H1 (cell line): ENCODE measurements around the gene FBN2. TPM values are rescaled to one million over a fixed set of nuclear protein-coding genes. Genes with fewer than 3 reads are reported as not detected.

Experiments
- CTCF ChIA-PET: fragments of 300-600 bp; sonication (Branson Sonifier 250); formaldehyde crosslinking; loops from one replicate; lab custom pipeline; 2021; ENCODE audit not compliant: partially characterized antibody; lab: Charles Lee
- POLR2A ChIA-PET: fragments of 300-600 bp; sonication (Branson Sonifier 250); formaldehyde crosslinking; loops from one replicate; lab custom pipeline; 2021; ENCODE audit warnings: inconsistent platforms; ENCODE audit not compliant: partially characterized antibody; lab: Charles Lee
- DNase-seq, 2 experiments: peaks; one replicate each; pipeline versions ENCODE4 v3.0.0 to v3.0.0-alpha.2; 2010 to 2022; ENCODE audit warnings: low spot score in 2 of 2, low read depth in 1 of 2, mixed read lengths in 1 of 2
- FAIRE-seq: peaks from 2 replicates; lab custom pipeline; 2011; peaks lifted over from hg19 to GRCh38; lab: Jason Lieb, UNC
- H2AFZ ChIP-seq: 2 replicates; pipeline ENCODE4 v1.8.1; 2012; ENCODE audit warnings: low read length, inconsistent platforms
- H2AK5ac ChIP-seq: 2 replicates; pipeline ENCODE4 v1.6.1; 2013; ENCODE audit warnings: low read depth, low read length
- H2BK120ac ChIP-seq: replicated peaks from 2 replicates; pipeline ENCODE3; 2013; ENCODE audit warnings: low read depth, low read length, inconsistent platforms
- H2BK12ac ChIP-seq: 2 replicates; pipeline ENCODE4 v1.6.1; 2013; ENCODE audit warnings: low read depth, low read length
- H2BK15ac ChIP-seq: 2 replicates; pipeline ENCODE4 v1.6.1; 2013; ENCODE audit warnings: low read length
- H2BK20ac ChIP-seq: 2 replicates; pipeline ENCODE4 v1.6.1; 2013; ENCODE audit warnings: low read length
- H2BK5ac ChIP-seq: 2 replicates; pipeline ENCODE4 v1.6.1; 2013; ENCODE audit warnings: low read depth, low read length
- H3K14ac ChIP-seq: 2 replicates; pipeline ENCODE4 v1.6.1; 2013; ENCODE audit warnings: inconsistent platforms; ENCODE audit not compliant: insufficient read length
- H3K18ac ChIP-seq: 2 replicates; pipeline ENCODE4 v1.6.1; 2013; ENCODE audit warnings: low read length; ENCODE audit errors: extremely low read depth
- H3K23ac ChIP-seq: 2 replicates; pipeline ENCODE4 v1.6.1; 2013; ENCODE audit warnings: inconsistent platforms; ENCODE audit not compliant: insufficient read length
- H3K23me2 ChIP-seq: 2 replicates; pipeline ENCODE4 v1.6.1; 2013; ENCODE audit warnings: low read depth, low read length
- H3K27ac ChIP-seq: 2 replicates; pipeline ENCODE4 v1.6.1; 2011; ENCODE audit warnings: low read depth, low read length, inconsistent platforms
- H3K27me3 ChIP-seq, 4 experiments: replicated peaks in 1 of 4; 1 replicate in 1 of 4; 2 replicates in 3 of 4; pipeline versions ENCODE4 v1.6.1 to v1.8.1; 2011 to 2013; ENCODE audit warnings: low read length in 3 of 4, mild to moderate bottlenecking in 3 of 4, inconsistent platforms in 2 of 4, mixed read lengths in 2 of 4, moderate library complexity in 1 of 4; ENCODE audit not compliant: control insufficient read depth in 3 of 4, insufficient read depth in 3 of 4; ENCODE audit errors: extremely low read depth in 1 of 4
- H3K36me3 ChIP-seq, 4 experiments: 2 replicates each; pipeline versions ENCODE4 v1.6.1 to v1.8.1; 2011 to 2013; ENCODE audit warnings: mild to moderate bottlenecking in 4 of 4, low read length in 3 of 4, moderate library complexity in 2 of 4, control low read depth in 1 of 4, inconsistent platforms in 1 of 4; ENCODE audit not compliant: insufficient read depth in 4 of 4, control insufficient read depth in 2 of 4
- H3K4ac ChIP-seq: replicated peaks from 2 replicates; pipeline ENCODE3; 2013; ENCODE audit warnings: low read length, low read depth, mixed read lengths, inconsistent platforms; ENCODE audit not compliant: insufficient read length
- H3K4me1 ChIP-seq, 4 experiments: replicated peaks in 1 of 4; 1 replicate in 1 of 4; 2 replicates in 3 of 4; pipeline versions ENCODE4 v1.6.1 to v1.8.1; 2011 to 2013; ENCODE audit warnings: low read length in 3 of 4, inconsistent platforms in 2 of 4, mixed read lengths in 1 of 4; ENCODE audit not compliant: insufficient read depth in 4 of 4, control insufficient read depth in 3 of 4
- H3K4me2 ChIP-seq, 2 experiments: 2 replicates each; pipeline versions ENCODE4 v1.6.1 to v1.8.1; 2011 to 2013; ENCODE audit warnings: low read depth in 2 of 2, low read length in 2 of 2, control low read depth in 1 of 2, inconsistent platforms in 1 of 2, mild to moderate bottlenecking in 1 of 2; ENCODE audit not compliant: insufficient read depth in 1 of 2
- H3K4me3 ChIP-seq, 4 experiments: fragments of 200-600, 300-600 bp in 1 of 4; sonication (generic), shearing (Covaris generic), sonication (Bioruptor Twin) in 1 of 4; 2 replicates each; pipeline versions ENCODE4 v1.5.1 to v1.8.1; 2011 to 2016; ENCODE audit warnings: low read length in 4 of 4, low read depth in 3 of 4, control low read depth in 2 of 4, inconsistent platforms in 2 of 4, mild to moderate bottlenecking in 2 of 4, mixed read lengths in 1 of 4, moderate library complexity in 1 of 4; ENCODE audit not compliant: insufficient read depth in 2 of 4; ENCODE audit errors: extremely low read depth in 1 of 4
- H3K56ac ChIP-seq: replicated peaks from 2 replicates; pipeline ENCODE3; 2013; ENCODE audit warnings: low read depth, mild to moderate bottlenecking, mixed read lengths, low read length, inconsistent platforms; ENCODE audit not compliant: insufficient read length
- H3K79me1 ChIP-seq: 2 replicates; pipeline ENCODE4 v1.6.1; 2013; ENCODE audit warnings: low read depth, low read length, control low read depth
- H3K79me2 ChIP-seq, 2 experiments: 2 replicates each; pipeline versions ENCODE4 v1.6.1 to v1.8.1; 2012 to 2013; ENCODE audit warnings: low read length in 2 of 2, mild to moderate bottlenecking in 2 of 2, inconsistent platforms in 1 of 2; ENCODE audit not compliant: insufficient read depth in 2 of 2, control insufficient read depth in 1 of 2
- H3K9ac ChIP-seq, 4 experiments: replicated peaks in 1 of 4; 1 replicate in 1 of 4; 2 replicates in 3 of 4; pipeline versions ENCODE4 v1.6.1 to v1.8.1; 2011 to 2013; ENCODE audit warnings: low read depth in 3 of 4, low read length in 3 of 4, control low read depth in 2 of 4, mild to moderate bottlenecking in 2 of 4, moderate library complexity in 2 of 4, inconsistent platforms in 1 of 4; ENCODE audit errors: extremely low read depth in 1 of 4
- H3K9me3 ChIP-seq, 2 experiments: 2 replicates each; pipeline versions ENCODE4 v1.6.1 to v1.8.1; 2012 to 2013; ENCODE audit warnings: mild to moderate bottlenecking in 2 of 2, moderate library complexity in 2 of 2, control low read depth in 1 of 2, inconsistent platforms in 1 of 2, low read depth in 1 of 2, low read length in 1 of 2, mixed read lengths in 1 of 2; ENCODE audit not compliant: insufficient read depth in 2 of 2
- H4K20me1 ChIP-seq, 2 experiments: replicated peaks in 1 of 2; 2 replicates each; pipeline versions ENCODE3 to v1.8.1; 2011 to 2013; ENCODE audit warnings: inconsistent platforms in 2 of 2, low read length in 2 of 2, mild to moderate bottlenecking in 1 of 2; ENCODE audit not compliant: insufficient read depth in 2 of 2, control insufficient read depth in 1 of 2
- H4K5ac ChIP-seq: 2 replicates; pipeline ENCODE4 v1.6.1; 2013; ENCODE audit warnings: low read length, low read depth, mixed read lengths, inconsistent platforms; ENCODE audit not compliant: insufficient read length
- H4K8ac ChIP-seq: 2 replicates; pipeline ENCODE4 v1.8.0; 2013; ENCODE audit warnings: mild to moderate bottlenecking, moderate library complexity, low read length, inconsistent platforms; ENCODE audit not compliant: insufficient read depth; ENCODE audit errors: extremely low read depth
- H4K91ac ChIP-seq: replicated peaks from 2 replicates; pipeline ENCODE3; 2013; ENCODE audit warnings: low read length, mixed read lengths, inconsistent platforms; ENCODE audit not compliant: insufficient read length
- ASH2L ChIP-seq: fragments of 200-600, 300-600 bp; sonication (generic); IDR thresholded peaks from one replicate; pipeline ENCODE4 v1.7.1; 2017; ENCODE audit warnings: low read length
- RAD21 ChIP-seq, 2 experiments: IDR thresholded peaks in 1 of 2; conservative IDR thresholded peaks in 1 of 2; 2 replicates each; pipeline ENCODE4 v1.6.1; 2011; ENCODE audit warnings: low read depth in 2 of 2, low read length in 2 of 2, improper control_type of control experiment in 1 of 2, inconsistent platforms in 1 of 2, mild to moderate bottlenecking in 1 of 2, moderate library complexity in 1 of 2
- SIX5 ChIP-seq: IDR thresholded peaks from 2 replicates; pipeline ENCODE4 v1.6.1; 2011; ENCODE audit warnings: mild to moderate bottlenecking, low read depth, low read length
- WGBS, 2 experiments: shearing (Covaris generic) in 1 of 2; methylation state at CpG; one replicate each; pipeline versions ENCODE4 v1.1.6 to v1.1.7; 2013 to 2015; ENCODE audit warnings: low lambda C conversion rate in 2 of 2, mixed read lengths in 2 of 2, inconsistent platforms in 1 of 2, low coverage in 1 of 2, missing lambda C conversion rate in 1 of 2; ENCODE audit not compliant: insufficient replicate concordance in 2 of 2, insufficient coverage in 1 of 2, insufficient read length in 1 of 2; ENCODE audit errors: extremely low coverage in 1 of 2, missing lambda C conversion rate in 1 of 2; 5-methylcytosine and 5-hydroxymethylcytosine counted together
- polyA plus RNA-seq, 7 experiments: library from polyadenylated mRNA; depleted of rRNA in 3 of 7; stranded (reverse) in 5 of 7; unstranded in 2 of 7; fragments of >200 nt in 5 of 7; fragments of 200-250 nt in 2 of 7; gene quantifications; 1 replicate in 5 of 7; 2 replicates in 1 of 7; 4 replicates in 1 of 7; pipeline versions ENCODE4 v1.2.1 to v1.2.3, GENCODE V29; 2011 to 2013; ENCODE audit warnings: missing spikeins in 2 of 7, mixed read lengths in 2 of 7
- total RNA-seq: library from RNA; stranded (reverse); fragmentation: NEBNext Ultra II Directional; extraction: Animal tissue kit (Norgen Biotek cat#: 25700); gene quantifications from 2 replicates; pipeline ENCODE4 v1.2.1, GENCODE V29; 2021

Gene FBN2
- total and polyA plus RNA-seq, 2 of the 8 experiments (the other 6 are each of a cell fraction or from before 2014, with no cell fraction given) = 14.1 to 16.3 TPM

DNA sequence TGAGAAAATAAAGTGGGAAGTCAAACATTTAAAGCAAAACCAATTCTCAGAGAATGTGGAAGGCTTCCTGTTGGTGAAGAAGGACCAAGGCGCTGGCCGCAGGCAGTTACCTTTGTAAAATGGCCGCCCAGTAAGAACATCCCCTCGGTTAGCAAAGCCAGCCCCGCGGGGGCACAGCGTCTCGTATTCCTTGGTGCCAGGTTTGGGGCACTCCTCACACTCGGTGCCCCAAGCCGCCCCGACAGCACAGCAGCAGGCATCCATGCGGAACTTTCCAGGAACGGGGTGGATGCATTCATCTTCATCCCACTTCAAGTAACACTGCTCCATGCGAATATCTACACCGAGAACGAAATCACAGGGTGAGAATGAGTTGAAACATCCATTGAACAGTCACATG lies 192.8 kb downstream of the FBN2 start:
- CTCF ChIA-PET = no interaction called here
- H3K27ac ChIP-seq = no peak overlapping the region; the same call in 1 of the 2 replicates
- TF ChIP-seq RAD21 (IDR thresholded peaks at IDR 0.05 in 1 of 2, conservative IDR thresholded peaks at IDR 0.05 in 1 of 2; ENCODE audit: low read depth in 2 of 2, low read length in 2 of 2) = no peak
- no peak for TF ChIP-seq SIX5
- TF ChIP-seq ASH2L = no peak

More for the DNA sequence above, 192.8 kb downstream of the FBN2 start:
- no peaks in the 10 kb centered on the region for H3K79me1 ChIP-seq
- no peak overlapping the region for H3K14ac ChIP-seq
- no peak overlapping the region for H4K5ac ChIP-seq
- H2BK15ac ChIP-seq = no peak overlapping the region
- no peak overlapping the region for H3K56ac ChIP-seq
- no peak overlapping the region for H2BK120ac ChIP-seq
- no peak for FAIRE-seq
- H2AK5ac ChIP-seq = no peak overlapping the region
- no peak overlapping the region for H2AFZ ChIP-seq
- H3K4ac ChIP-seq = no peak overlapping the region
- POLR2A ChIA-PET = no interaction called here
- H3K36me3 ChIP-seq = peaks cover 0 to 12% (median 0%) of the 10 kb centered on the region in 4 experiments; a peak in 4 of 8 replicates
- no peaks in the 10 kb centered on the region for H3K23me2 ChIP-seq
- no peaks in the 10 kb centered on the region for H3K27me3 ChIP-seq
- no peak for DNase-seq
- H3K4me1 ChIP-seq = no peaks in the 10 kb centered on the region
- no peak overlapping the region for H2BK20ac ChIP-seq
- H2BK5ac ChIP-seq = no peak overlapping the region
- H4K8ac ChIP-seq = no peak overlapping the region
- H3K23ac ChIP-seq = no peak overlapping the region
- H3K9ac ChIP-seq = no peak overlapping the region
- no peak overlapping the region for H3K18ac ChIP-seq
- 92% methylated on average over 16 of the region's 16 CpGs; no CpG with 5 or more reads in 1 of the 2 experiments for WGBS, 2 experiments
- no peak overlapping the region for H2BK12ac ChIP-seq
- no peak overlapping the region for H3K4me3 ChIP-seq
- H3K9me3 ChIP-seq = no peaks in the 10 kb centered on the region
- H3K4me2 ChIP-seq = no peak overlapping the region
- H4K91ac ChIP-seq = no peak overlapping the region
- no peaks in the 10 kb centered on the region for H4K20me1 ChIP-seq
- H3K79me2 ChIP-seq = no peaks in the 10 kb centered on the region
